ENCODE measurements around the gene ABCC9. TPM values are rescaled to one million over a fixed set of nuclear protein-coding genes. Genes with fewer than 3 reads are reported as not detected.

ABCC9 gene
- total RNA-seq, 1 donor from 2014 or later: 2.8 TPM

DNA sequence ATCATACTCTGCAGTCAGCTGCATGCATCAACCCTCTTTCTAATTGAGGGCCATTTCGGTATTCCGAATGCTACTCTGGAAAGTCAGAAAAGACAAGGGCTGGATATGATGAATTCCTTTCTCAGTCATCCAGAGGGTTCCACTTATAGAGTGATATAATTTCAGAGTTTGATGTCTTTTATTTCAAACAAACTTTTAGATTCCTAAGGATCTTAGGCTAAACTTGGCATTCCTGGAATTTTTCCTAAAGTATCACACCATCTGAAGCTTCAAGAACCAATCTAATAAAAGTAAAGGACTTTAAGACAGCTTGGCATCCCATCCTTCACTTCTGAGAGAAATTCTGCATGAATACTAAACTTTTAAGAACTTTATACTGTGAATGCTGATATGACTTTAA is 97.4 kb downstream of the ABCC9 start:
- Mint-ChIP-seq H3K36me3 (ENCODE audit: low read depth) (no peaks in the 10 kb centered on the region), H3K4me1 (no peaks in the 10 kb centered on the region), H3K4me3 (no peak overlapping the region), H3K27me3 (ENCODE audit: low read depth) (peaks cover 39% of the 10 kb centered on the region), H3K9me3 (no peaks in the 10 kb centered on the region), H3K27ac (ENCODE audit: unreplicated experiment) (no peak overlapping the region)
- TF ChIP-seq, protein P1, sequence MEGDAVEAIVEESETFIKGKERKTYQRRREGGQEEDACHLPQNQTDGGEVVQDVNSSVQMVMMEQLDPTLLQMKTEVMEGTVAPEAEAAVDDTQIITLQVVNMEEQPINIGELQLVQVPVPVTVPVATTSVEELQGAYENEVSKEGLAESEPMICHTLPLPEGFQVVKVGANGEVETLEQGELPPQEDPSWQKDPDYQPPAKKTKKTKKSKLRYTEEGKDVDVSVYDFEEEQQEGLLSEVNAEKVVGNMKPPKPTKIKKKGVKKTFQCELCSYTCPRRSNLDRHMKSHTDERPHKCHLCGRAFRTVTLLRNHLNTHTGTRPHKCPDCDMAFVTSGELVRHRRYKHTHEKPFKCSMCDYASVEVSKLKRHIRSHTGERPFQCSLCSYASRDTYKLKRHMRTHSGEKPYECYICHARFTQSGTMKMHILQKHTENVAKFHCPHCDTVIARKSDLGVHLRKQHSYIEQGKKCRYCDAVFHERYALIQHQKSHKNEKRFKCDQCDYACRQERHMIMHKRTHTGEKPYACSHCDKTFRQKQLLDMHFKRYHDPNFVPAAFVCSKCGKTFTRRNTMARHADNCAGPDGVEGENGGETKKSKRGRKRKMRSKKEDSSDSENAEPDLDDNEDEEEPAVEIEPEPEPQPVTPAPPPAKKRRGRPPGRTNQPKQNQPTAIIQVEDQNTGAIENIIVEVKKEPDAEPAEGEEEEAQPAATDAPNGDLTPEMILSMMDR (conservative IDR thresholded peaks at IDR 0.05): no peak
- no peak for DNase-seq (ENCODE audit: low read depth, low spot score)

DNA sequence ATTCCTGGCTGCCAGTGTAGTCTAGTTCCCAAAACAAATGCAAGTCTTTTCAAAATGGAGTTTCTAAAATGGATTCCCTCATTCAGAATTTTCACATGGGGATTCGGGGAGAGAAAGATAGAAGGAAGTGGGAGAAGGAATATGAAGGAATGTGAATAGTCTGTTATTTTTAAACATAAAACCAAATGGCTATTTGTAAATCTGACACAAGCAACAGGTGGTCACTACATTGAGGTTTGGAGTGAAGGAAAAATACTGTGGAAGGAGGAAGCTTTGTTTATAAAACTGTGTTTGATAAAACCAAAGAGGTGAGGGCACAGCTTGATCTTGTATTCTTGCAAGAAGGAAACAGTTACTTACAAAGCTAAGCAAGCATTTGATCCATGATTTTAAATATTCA is 101.5 kb downstream of the ABCC9 start:
- TF ChIP-seq, protein P1 (conservative IDR thresholded peaks at IDR 0.05): no peak
- peaks cover 39% of the 10 kb centered on the region for H3K27me3 Mint-ChIP-seq (ENCODE audit: low read depth)
- no peaks in the 10 kb centered on the region for H3K9me3 Mint-ChIP-seq
- DNase-seq (ENCODE audit: low read depth, low spot score): no peak
- no peak overlapping the region for H3K27ac Mint-ChIP-seq (ENCODE audit: unreplicated experiment)
- H3K4me1 Mint-ChIP-seq: no peaks in the 10 kb centered on the region
- no peaks in the 10 kb centered on the region for H3K36me3 Mint-ChIP-seq (ENCODE audit: low read depth)
- H3K4me3 Mint-ChIP-seq: no peak overlapping the region

DNA sequence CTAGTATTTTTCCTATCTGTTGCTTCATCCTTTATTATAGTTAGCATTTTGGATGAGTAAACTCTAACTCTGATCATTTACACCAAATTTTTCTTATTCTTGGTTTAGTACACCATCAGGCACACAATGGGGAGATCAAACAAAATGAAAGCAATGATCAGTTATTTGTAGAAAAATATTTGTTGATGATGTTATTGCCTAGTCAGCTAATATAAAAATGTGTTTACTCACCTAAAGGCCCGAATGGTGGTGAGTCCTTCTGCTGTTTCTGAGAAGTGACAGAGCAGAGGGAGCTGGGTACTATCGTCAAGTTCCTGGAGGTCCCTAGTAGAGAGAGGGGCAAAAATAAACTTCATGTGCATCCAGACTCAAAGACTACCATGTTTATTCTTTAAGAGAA is 103.4 kb downstream of the ABCC9 start:
- no peaks in the 10 kb centered on the region for H3K36me3 Mint-ChIP-seq (ENCODE audit: low read depth)
- H3K27ac Mint-ChIP-seq (ENCODE audit: unreplicated experiment): no peak overlapping the region
- TF ChIP-seq, protein P1 (conservative IDR thresholded peaks at IDR 0.05): no peak
- peaks cover under 1% of the 10 kb centered on the region for H3K9me3 Mint-ChIP-seq
- peaks cover 44% of the 10 kb centered on the region for H3K27me3 Mint-ChIP-seq (ENCODE audit: low read depth)
- no peaks in the 10 kb centered on the region for H3K4me1 Mint-ChIP-seq
- H3K4me3 Mint-ChIP-seq: no peak overlapping the region
- DNase-seq (ENCODE audit: low read depth, low spot score): no peak

DNA sequence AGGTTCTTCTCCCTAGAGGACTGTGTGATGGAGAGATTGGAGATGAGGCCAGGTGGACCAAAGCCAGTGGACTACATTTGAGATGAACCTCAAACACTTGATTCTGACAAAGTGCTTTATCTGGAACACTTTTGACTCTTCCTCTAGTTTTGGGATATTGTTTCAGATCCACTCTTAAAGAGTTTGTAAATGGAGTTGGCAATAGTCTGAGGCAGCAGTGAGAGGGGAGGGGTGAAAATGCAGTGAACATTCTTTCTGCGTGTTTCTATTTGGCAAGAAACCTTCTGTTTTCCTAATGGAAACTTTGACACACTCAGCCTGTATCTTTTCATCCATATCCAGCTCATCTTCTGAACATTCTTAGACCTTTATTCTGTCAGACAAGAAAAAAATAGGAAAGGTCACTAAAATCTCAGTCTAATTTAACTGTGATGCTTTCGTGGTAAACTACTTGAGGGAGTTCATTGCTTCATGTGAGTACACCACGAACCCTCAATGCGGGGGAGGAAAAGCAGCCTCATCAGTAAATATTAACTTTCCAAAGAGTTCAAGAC is 109.4 kb downstream of the ABCC9 start:
- no peaks in the 10 kb centered on the region for H3K36me3 Mint-ChIP-seq (ENCODE audit: low read depth)
- H3K27me3 Mint-ChIP-seq (ENCODE audit: low read depth): peaks cover 32% of the 10 kb centered on the region
- TF ChIP-seq, protein P1 (conservative IDR thresholded peaks at IDR 0.05): no peak
- H3K4me1 Mint-ChIP-seq: no peaks in the 10 kb centered on the region
- no peak for DNase-seq (ENCODE audit: low read depth, low spot score)
- H3K4me3 Mint-ChIP-seq: no peak overlapping the region
- no peak overlapping the region for H3K27ac Mint-ChIP-seq (ENCODE audit: unreplicated experiment)
- peaks cover 2% of the 10 kb centered on the region for H3K9me3 Mint-ChIP-seq

DNA sequence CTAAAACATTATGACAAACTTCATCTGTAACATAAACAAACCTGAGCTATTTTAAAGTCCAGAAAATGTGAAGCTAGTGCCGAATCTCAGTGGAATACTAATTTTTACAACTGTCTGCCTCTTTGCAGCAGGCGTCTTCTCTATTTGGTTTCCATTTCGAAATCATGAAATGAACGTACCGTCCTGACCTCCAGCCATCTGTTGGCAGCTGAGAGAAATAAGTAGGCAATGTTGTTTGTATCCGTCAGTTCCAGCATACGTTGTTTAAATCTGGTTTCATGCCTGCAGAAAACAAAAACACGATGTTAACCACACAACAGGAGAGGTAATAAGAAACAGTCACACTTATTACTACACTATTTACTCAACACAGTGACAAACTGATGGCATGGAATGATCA is 112.4 kb downstream of the ABCC9 start:
- H3K27ac Mint-ChIP-seq (ENCODE audit: unreplicated experiment): no peak overlapping the region
- no peak overlapping the region for H3K4me3 Mint-ChIP-seq
- TF ChIP-seq, protein P1 (conservative IDR thresholded peaks at IDR 0.05): no peak
- no peaks in the 10 kb centered on the region for H3K36me3 Mint-ChIP-seq (ENCODE audit: low read depth)
- no peaks in the 10 kb centered on the region for H3K4me1 Mint-ChIP-seq
- DNase-seq (ENCODE audit: low read depth, low spot score): no peak
- peaks cover 27% of the 10 kb centered on the region for H3K27me3 Mint-ChIP-seq (ENCODE audit: low read depth)
- peaks cover 2% of the 10 kb centered on the region for H3K9me3 Mint-ChIP-seq

Data from neural crest cell (in vitro differentiated cells).